PC-3 (cell line): ENCODE results near the gene UAP1L1. TPM values are rescaled to one million over a fixed set of nuclear protein-coding genes. Genes with fewer than 3 reads are reported as not detected.
A peak's percentile ranks its signal among the peaks of the same experiment; 100 is the strongest.

Experiments
- ATAC-seq: fragments of 200-7000 bp; cut with Tn5 transposase; 2 replicates; pipeline ENCODE4 v1.9.1; 2020; ENCODE audit warnings: mild to moderate bottlenecking, moderate library complexity
- BruUV-seq: library from RNA; stranded (reverse); fragments of 400-500 nt; replicated peaks from 2 replicates; lab custom pipeline; 2021; lab: Mats Ljungman, UMichigan
- CTCF ChIA-PET: fragments of 300-600 bp; sonication (Branson Sonifier 250); formaldehyde crosslinking; loops from one replicate; lab custom pipeline; 2022; ENCODE audit warnings: antibody characterized with exemption; lab: Charles Lee
- POLR2A ChIA-PET: fragments of 300-600 bp; sonication (Branson Sonifier 250); formaldehyde crosslinking; loops from one replicate; lab custom pipeline; 2022; ENCODE audit warnings: antibody characterized with exemption; ENCODE audit not compliant: unreplicated experiment; lab: Charles Lee
- DNase-seq: peaks from one replicate; pipeline ENCODE4 v3.0.0-alpha.2; 2015
- H2AFZ ChIP-seq: fragments of 300-600 bp; sonication (generic); 2 replicates; pipeline ENCODE4 v1.6.0; 2016; ENCODE audit warnings: antibody characterized with exemption, low read length
- H3F3A ChIP-seq: fragments of 300-600 bp; sonication (generic); one replicate; pipeline ENCODE4 v1.6.0; 2017; ENCODE audit warnings: antibody characterized with exemption, low read length, control low read depth, mild to moderate bottlenecking; ENCODE audit not compliant: unreplicated experiment
- H3K27ac ChIP-seq: fragments of 300-600 bp; sonication (generic); 2 replicates; pipeline ENCODE4 v1.5.1; 2016; ENCODE audit warnings: mild to moderate bottlenecking, low read length
- H3K27me3 ChIP-seq: fragments of 300-600 bp; sonication (generic); 2 replicates; pipeline ENCODE4 v1.6.1; 2016; ENCODE audit warnings: low read length, mixed read lengths
- H3K36me3 ChIP-seq: fragments of 300-600 bp; sonication (generic); 2 replicates; pipeline ENCODE4 v1.6.1; 2016; ENCODE audit warnings: low read depth, mixed run types, low read length, mixed read lengths
- H3K4me1 ChIP-seq: fragments of 300-600 bp; sonication (generic); 2 replicates; pipeline ENCODE4 v1.5.1; 2016; ENCODE audit warnings: low read length; ENCODE audit not compliant: insufficient read depth
- H3K4me2 ChIP-seq: fragments of 300-600 bp; sonication (generic); 2 replicates; pipeline ENCODE4 v1.6.0; 2016; ENCODE audit warnings: low read length
- H3K4me3 ChIP-seq: fragments of 300-600 bp; sonication (generic); 2 replicates; pipeline ENCODE4 v1.5.1; 2016; ENCODE audit warnings: mild to moderate bottlenecking, low read length, mixed read lengths
- H3K79me2 ChIP-seq: fragments of 300-600 bp; sonication (generic); 2 replicates; pipeline ENCODE4 v1.6.1; 2017; ENCODE audit warnings: low read length, mixed read lengths
- H3K9ac ChIP-seq: fragments of 300-600 bp; sonication (generic); 2 replicates; pipeline ENCODE4 v1.6.0; 2016; ENCODE audit warnings: mild to moderate bottlenecking, low read length
- H3K9me2 ChIP-seq: fragments of 300-600 bp; sonication (generic); replicated peaks from 2 replicates; pipeline ENCODE4 v1.6.1; 2016; ENCODE audit warnings: mixed run types, low read length, mixed read lengths
- H3K9me3 ChIP-seq: fragments of 300-600 bp; sonication (generic); 2 replicates; pipeline ENCODE4 v1.6.1; 2016; ENCODE audit warnings: low read length, mixed read lengths
- H4K20me1 ChIP-seq: fragments of 300-600 bp; sonication (generic); 2 replicates; pipeline ENCODE4 v1.6.1; 2016; ENCODE audit warnings: low read length, mixed read lengths
- EZH2 ChIP-seq: fragments of 300-600 bp; sonication (generic); IDR thresholded peaks from one replicate; pipeline ENCODE4 v1.6.1; 2017; ENCODE audit warnings: antibody characterized with exemption, mild to moderate bottlenecking, low read length; ENCODE audit not compliant: unreplicated experiment
- EZH2phosphoT487 ChIP-seq: fragments of 300-600 bp; sonication (generic); IDR thresholded peaks from 2 replicates; pipeline ENCODE4 v1.6.1; 2018; ENCODE audit warnings: mild to moderate bottlenecking, antibody characterized with exemption, low read length, borderline replicate concordance
- intact Hi-C: fragments of 100-400 bp; cut with micrococcal nuclease; formaldehyde crosslinking; loops from 2 replicates; pipeline ENCODE4 v1.9.0; 2023
- total RNA-seq: library from RNA; depleted of rRNA; stranded (reverse); fragments of >200 nt; gene quantifications from 2 replicates; pipeline ENCODE4 v1.2.3, GENCODE V29; 2014
- TF ChIP-seq, protein P1 (sequence below): fragments of 300-600 bp; sonication (generic); conservative IDR thresholded peaks from 2 replicates; pipeline ENCODE4 v1.5.1; 2017; ENCODE audit warnings: antibody characterized with exemption, low read depth, mild to moderate bottlenecking, low read length

Gene UAP1L1
- total RNA-seq, 1 experiment from 2014 or later, result 5.0 TPM

DNA sequence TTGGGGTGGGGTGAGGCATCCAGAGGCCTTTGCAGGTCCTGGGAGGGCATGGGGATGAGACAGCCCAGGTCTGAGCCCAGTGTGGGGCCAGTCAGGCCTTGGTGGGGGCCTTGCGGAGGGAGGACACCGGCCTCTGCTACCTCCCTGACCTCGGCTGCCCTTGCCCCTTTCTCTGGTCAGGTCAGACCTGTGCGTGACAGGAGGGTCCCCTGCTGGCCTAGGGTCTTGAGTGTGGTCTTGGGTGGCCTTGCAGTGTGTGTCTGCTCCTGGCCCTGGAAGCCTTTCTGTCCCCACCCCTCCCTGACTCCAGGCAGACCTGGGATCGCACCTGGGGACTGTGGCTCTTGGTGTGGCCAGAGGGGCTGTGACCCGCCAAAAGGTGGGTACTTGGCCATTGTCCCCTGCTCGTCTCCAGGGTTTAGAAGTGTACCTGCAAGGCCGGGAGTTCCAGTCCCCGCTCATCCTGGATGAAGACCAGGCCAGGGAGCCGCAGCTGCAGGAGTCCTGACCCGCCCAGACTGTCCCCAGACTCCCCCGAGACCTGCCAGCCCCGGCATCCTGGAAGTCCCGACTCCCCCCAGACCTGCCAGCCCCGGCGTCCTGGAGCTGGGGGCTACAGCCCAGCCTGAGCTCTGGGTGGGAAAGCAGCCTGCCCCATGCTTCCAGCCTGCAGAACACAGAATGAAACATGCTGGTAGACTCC, 5.1 kb downstream of the UAP1L1 start:
- no TSS peak for BruUV-seq
- CTCF ChIA-PET, result no interaction called here
- no peak overlapping the region for H3K27ac ChIP-seq

DNA sequence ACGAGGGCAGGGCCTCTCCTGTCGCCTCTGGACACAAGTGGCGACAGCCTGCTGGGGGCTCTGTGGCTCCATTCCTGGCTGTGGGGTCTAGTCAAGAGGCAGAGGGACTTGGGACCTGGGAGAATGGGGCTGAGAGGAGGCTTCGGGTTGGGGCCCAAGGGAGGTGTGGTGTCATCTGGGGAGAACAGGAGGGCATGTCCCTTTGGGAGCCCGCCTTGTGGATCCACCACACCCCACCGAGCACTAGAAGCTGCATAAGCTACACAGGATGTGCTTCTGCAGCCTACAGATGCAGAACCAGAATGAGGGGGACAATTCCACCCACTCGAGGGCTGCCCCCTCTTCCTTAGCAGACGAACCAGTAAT, 5.6 kb downstream of the UAP1L1 start:
- ChIA-PET CTCF (interaction anchor here (0.6 kb wide), 1 partner anchor 12 kb away, joined by 3 read pairs; no protein-coding TSS in a partner anchor), POLR2A (no interaction called here)
- no peaks in the 10 kb centered on the region for H3K36me3 ChIP-seq
- H3F3A ChIP-seq, result no peaks in the 10 kb centered on the region
- H3K79me2 ChIP-seq, result peaks cover 22% of the 10 kb centered on the region
- H3K27ac ChIP-seq, result peak overlapping the region; percentile 84
- H3K27me3 ChIP-seq, result no peaks in the 10 kb centered on the region
- no peak for ATAC-seq
- H3K9me3 ChIP-seq, result no peaks in the 10 kb centered on the region
- DNase-seq, result no peak
- H3K4me3 ChIP-seq, result no peak overlapping the region
- TF ChIP-seq EZH2 (no peak), EZH2phosphoT487 (no peak)
- TF ChIP-seq, protein P1, sequence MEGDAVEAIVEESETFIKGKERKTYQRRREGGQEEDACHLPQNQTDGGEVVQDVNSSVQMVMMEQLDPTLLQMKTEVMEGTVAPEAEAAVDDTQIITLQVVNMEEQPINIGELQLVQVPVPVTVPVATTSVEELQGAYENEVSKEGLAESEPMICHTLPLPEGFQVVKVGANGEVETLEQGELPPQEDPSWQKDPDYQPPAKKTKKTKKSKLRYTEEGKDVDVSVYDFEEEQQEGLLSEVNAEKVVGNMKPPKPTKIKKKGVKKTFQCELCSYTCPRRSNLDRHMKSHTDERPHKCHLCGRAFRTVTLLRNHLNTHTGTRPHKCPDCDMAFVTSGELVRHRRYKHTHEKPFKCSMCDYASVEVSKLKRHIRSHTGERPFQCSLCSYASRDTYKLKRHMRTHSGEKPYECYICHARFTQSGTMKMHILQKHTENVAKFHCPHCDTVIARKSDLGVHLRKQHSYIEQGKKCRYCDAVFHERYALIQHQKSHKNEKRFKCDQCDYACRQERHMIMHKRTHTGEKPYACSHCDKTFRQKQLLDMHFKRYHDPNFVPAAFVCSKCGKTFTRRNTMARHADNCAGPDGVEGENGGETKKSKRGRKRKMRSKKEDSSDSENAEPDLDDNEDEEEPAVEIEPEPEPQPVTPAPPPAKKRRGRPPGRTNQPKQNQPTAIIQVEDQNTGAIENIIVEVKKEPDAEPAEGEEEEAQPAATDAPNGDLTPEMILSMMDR, result no peak
- peaks cover 33% of the 10 kb centered on the region for H3K4me1 ChIP-seq
- BruUV-seq, result no TSS peak
- H3K4me2 ChIP-seq, result peak overlapping the region; percentile 12; the same call in 1 of the 2 replicates
- no peaks in the 10 kb centered on the region for H3K9me2 ChIP-seq
- intact Hi-C loops, result no loop called here
- no peaks in the 10 kb centered on the region for H4K20me1 ChIP-seq
- H2AFZ ChIP-seq, result no peak overlapping the region
- no peak overlapping the region for H3K9ac ChIP-seq

More for the DNA sequence above, 5.1 kb downstream of the UAP1L1 start:
- no peaks in the 10 kb centered on the region for H3K27me3 ChIP-seq
- H3K9me2 ChIP-seq, result no peaks in the 10 kb centered on the region
- H3K4me1 ChIP-seq, result peaks cover 29% of the 10 kb centered on the region
- no peak overlapping the region for H2AFZ ChIP-seq
- no peak overlapping the region for H3K4me2 ChIP-seq
- no peak for ATAC-seq
- no peaks in the 10 kb centered on the region for H3K9me3 ChIP-seq
- H3K36me3 ChIP-seq, result no peaks in the 10 kb centered on the region
- intact Hi-C loops, result no loop called here
- H4K20me1 ChIP-seq, result no peaks in the 10 kb centered on the region
- H3K79me2 ChIP-seq, result peaks cover 18% of the 10 kb centered on the region
- DNase-seq, result no peak
- POLR2A ChIA-PET, result no interaction called here
- no peak overlapping the region for H3K9ac ChIP-seq
- H3K4me3 ChIP-seq, result no peak overlapping the region
- no peaks in the 10 kb centered on the region for H3F3A ChIP-seq
- no peak for TF ChIP-seq EZH2phosphoT487
- no peak for TF ChIP-seq EZH2
- TF ChIP-seq, protein P1, result no peak
